Measurements from ENCODE around the gene NFKBIE.
"Not testable (repeated sequence)": the region's sequence is repeated elsewhere in the genome, so short reads cannot be mapped to it uniquely, and the experiment has no call there.

Gene NFKBIE

DNA sequence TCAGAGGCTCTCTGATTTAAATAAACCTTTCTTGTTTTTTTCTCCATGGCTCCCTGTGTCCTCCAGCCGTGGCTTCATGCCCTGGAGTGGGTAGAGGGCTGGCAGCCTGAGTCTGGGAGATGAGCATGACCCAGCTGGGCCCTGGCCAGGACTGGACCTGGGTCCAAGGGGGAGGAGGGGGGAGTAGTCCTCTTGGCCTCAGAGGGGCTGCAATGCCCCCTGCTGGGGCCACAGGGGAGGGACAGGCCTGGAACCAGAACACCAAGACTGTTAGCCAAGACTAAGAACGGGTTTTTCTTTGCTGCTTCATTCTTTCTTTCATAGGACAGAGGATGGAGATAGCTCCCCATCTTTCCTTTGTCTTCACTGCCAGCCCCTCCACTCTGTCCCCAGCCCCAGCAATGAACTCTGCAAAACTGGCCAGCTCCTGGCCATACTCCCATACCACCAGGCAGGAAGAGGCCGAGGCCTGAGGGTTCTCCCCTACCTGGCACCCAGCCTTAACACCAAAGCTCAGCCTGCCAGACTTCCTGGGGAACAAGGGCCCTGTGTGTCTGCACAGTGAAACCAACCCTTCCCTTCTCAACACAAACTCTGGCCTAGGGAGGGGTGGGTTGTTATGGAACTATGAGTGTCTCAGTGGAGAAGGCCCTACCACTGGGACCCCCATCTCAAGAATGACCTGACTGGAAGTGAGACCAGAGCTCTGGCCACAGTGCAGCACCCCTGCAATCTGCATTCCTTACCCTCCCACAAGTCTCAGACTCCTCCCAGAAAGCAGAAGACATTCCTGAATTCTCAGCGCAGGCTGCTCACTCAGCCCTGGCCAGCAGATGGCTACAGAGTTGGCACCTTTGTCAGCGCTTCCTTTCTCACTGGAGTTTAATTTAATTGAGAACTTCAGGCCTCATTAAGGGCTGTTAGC lies 31.0 kb downstream of the NFKBIE start:
- no peak overlapping the region for H3K4me3 ChIP-seq (ENCODE audit: low read length)
- H3K36me3 ChIP-seq (ENCODE audit: control insufficient read depth, low read depth, low read length), result peaks cover 55% of the 10 kb centered on the region
- H3K9ac ChIP-seq (ENCODE audit: low read length), result no peak overlapping the region
- H3K9me3 ChIP-seq (ENCODE audit: control insufficient read depth, low read depth, low read length), result no peaks in the 10 kb centered on the region
- H3K4me1 ChIP-seq (ENCODE audit: control insufficient read depth, low read depth, low read length), result peaks cover 7% of the 10 kb centered on the region
- H3K27ac ChIP-seq (ENCODE audit: low read length), result no peak overlapping the region
- peaks cover 11% of the 10 kb centered on the region for H3K27me3 ChIP-seq (ENCODE audit: control insufficient read depth, insufficient read depth, low read length)

DNA sequence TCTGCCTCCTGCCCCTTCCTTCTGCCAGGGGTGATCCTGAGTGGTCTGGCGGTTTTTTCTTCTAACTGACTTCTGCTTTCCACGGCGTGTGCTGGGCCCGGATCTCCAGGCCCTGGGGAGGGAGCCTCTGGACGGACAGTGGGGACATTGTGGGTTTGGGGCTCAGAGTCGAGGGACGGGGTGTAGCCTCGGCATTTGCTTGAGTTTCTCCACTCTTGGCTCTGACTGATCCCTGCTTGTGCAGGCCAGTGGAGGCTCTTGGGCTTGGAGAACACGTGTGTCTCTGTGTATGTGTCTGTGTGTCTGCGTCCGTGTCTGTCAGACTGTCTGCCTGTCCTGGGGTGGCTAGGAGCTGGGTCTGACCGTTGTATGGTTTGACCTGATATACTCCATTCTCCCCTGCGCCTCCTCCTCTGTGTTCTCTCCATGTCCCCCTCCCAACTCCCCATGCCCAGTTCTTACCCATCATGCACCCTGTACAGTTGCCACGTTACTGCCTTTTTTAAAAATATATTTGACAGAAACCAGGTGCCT lies 31.7 kb downstream of the NFKBIE start:
- no peak overlapping the region for H3K9ac ChIP-seq (ENCODE audit: low read length)
- peaks cover 7% of the 10 kb centered on the region for H3K4me1 ChIP-seq (ENCODE audit: control insufficient read depth, low read depth, low read length)
- H3K36me3 ChIP-seq (ENCODE audit: control insufficient read depth, low read depth, low read length), result peaks cover 62% of the 10 kb centered on the region
- H3K9me3 ChIP-seq (ENCODE audit: control insufficient read depth, low read depth, low read length), result no peaks in the 10 kb centered on the region
- H3K4me3 ChIP-seq (ENCODE audit: low read length), result no peak overlapping the region
- H3K27me3 ChIP-seq (ENCODE audit: control insufficient read depth, insufficient read depth, low read length), result peaks cover 4% of the 10 kb centered on the region
- no peak overlapping the region for H3K27ac ChIP-seq (ENCODE audit: low read length)

DNA sequence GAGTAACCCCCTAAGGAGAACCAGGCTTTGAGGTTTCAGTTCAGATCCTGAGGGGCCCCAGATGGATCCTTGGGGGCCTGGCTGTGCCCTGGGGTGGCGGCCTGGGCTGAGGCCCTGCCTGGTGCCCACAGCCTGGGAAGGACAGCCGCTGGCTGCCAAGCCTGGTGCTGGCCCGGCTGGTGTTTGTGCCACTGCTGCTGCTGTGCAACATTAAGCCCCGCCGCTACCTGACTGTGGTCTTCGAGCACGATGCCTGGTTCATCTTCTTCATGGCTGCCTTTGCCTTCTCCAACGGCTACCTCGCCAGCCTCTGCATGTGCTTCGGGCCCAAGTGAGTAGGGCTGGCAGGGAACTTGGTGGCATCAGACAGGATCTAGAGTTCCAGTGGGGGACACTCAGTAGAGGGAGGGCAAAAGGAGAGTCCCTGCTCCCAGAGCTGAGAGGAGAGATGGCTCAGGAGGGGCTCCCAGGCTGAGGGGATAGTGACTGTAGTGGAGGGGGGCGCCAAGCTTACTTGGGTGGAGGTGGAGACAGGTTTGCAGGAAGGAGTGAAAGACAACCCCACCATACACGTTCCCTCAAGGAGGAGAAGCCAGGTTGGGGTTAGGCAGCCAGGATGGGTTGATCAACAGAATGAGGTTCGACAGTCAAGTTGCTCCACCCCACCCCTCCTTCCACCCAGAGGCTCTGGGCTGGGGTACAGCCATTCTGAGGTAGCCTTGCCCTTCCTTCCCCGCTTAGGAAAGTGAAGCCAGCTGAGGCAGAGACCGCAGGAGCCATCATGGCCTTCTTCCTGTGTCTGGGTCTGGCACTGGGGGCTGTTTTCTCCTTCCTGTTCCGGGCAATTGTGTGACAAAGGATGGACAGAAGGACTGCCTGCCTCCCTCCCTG lies 32.4 kb downstream of the NFKBIE start:
- H3K4me3 ChIP-seq (ENCODE audit: low read length), result no peak overlapping the region
- no peaks in the 10 kb centered on the region for H3K9me3 ChIP-seq (ENCODE audit: control insufficient read depth, low read depth, low read length)
- H3K36me3 ChIP-seq (ENCODE audit: control insufficient read depth, low read depth, low read length), result peaks cover 69% of the 10 kb centered on the region
- H3K27me3 ChIP-seq (ENCODE audit: control insufficient read depth, insufficient read depth, low read length), result no peaks in the 10 kb centered on the region
- H3K27ac ChIP-seq (ENCODE audit: low read length), result no peak overlapping the region
- H3K9ac ChIP-seq (ENCODE audit: low read length), result no peak overlapping the region
- H3K4me1 ChIP-seq (ENCODE audit: control insufficient read depth, low read depth, low read length), result peaks cover 7% of the 10 kb centered on the region

DNA sequence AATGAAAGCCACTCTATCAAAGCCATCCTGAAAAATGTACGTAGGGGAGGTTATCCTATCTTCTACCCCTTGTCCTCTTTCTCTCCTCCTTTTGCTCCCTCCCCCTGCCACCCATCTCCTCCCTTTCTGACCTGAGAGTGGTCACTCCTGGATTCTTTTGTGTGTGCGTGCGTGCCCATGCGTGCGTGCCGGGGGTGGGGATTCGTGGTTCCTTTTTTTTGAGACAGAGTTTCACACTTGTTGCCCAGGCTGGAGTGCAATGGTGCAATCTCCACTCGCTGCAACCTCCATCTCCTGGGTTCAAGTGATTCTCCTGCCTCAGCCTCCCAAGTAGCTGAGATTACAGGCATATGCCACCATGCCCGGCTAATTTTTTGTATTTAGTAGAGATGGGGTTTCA lies 33.9 kb downstream of the NFKBIE start:
- H3K36me3 ChIP-seq (ENCODE audit: control insufficient read depth, low read depth, low read length), result peaks cover 74% of the 10 kb centered on the region
- H3K4me1 ChIP-seq (ENCODE audit: control insufficient read depth, low read depth, low read length); H3K27ac ChIP-seq (ENCODE audit: low read length): not testable (repeated sequence)

DNA sequence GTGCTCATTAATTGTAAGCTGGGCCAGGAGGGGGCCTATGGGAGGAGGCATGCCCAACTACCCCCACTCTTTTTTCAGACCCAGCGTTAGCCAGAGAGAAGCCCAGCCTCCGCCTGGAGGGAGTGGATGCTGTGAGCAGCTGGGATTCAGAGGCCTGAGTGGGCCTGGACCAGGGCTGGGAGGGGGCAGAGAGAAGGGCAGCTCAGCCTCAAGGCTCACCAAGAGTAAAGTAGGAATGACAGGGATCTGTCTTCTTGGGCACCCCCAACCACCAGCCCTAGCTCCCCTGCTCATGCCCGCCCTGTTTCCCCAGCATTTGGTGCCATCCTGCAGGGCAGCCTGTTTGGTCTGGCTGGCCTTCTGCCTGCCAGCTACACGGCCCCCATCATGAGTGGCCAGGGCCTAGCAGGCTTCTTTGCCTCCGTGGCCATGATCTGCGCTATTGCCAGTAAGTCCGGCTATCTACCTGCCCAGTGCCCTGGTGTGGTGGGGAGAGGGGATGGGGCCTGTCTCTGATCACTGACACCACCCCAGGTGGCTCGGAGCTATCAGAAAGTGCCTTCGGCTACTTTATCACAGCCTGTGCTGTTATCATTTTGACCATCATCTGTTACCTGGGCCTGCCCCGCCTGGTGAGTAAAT lies 35.2 kb downstream of the NFKBIE start:
- H3K4me3 ChIP-seq (ENCODE audit: low read length), result no peak overlapping the region
- H3K9me3 ChIP-seq (ENCODE audit: control insufficient read depth, low read depth, low read length), result no peaks in the 10 kb centered on the region
- peaks cover 21% of the 10 kb centered on the region for H3K4me1 ChIP-seq (ENCODE audit: control insufficient read depth, low read depth, low read length)
- H3K36me3 ChIP-seq (ENCODE audit: control insufficient read depth, low read depth, low read length), result peaks cover 66% of the 10 kb centered on the region
- no peaks in the 10 kb centered on the region for H3K27me3 ChIP-seq (ENCODE audit: control insufficient read depth, insufficient read depth, low read length)
- H3K9ac ChIP-seq (ENCODE audit: low read length), result no peak overlapping the region
- no peak overlapping the region for H3K27ac ChIP-seq (ENCODE audit: low read length)

More for the DNA sequence above, 33.9 kb downstream of the NFKBIE start:
- not testable (repeated sequence) for H3K4me3 ChIP-seq (ENCODE audit: low read length); H3K9me3 ChIP-seq (ENCODE audit: control insufficient read depth, low read depth, low read length); H3K27me3 ChIP-seq (ENCODE audit: control insufficient read depth, insufficient read depth, low read length); H3K9ac ChIP-seq (ENCODE audit: low read length)

DNA sequence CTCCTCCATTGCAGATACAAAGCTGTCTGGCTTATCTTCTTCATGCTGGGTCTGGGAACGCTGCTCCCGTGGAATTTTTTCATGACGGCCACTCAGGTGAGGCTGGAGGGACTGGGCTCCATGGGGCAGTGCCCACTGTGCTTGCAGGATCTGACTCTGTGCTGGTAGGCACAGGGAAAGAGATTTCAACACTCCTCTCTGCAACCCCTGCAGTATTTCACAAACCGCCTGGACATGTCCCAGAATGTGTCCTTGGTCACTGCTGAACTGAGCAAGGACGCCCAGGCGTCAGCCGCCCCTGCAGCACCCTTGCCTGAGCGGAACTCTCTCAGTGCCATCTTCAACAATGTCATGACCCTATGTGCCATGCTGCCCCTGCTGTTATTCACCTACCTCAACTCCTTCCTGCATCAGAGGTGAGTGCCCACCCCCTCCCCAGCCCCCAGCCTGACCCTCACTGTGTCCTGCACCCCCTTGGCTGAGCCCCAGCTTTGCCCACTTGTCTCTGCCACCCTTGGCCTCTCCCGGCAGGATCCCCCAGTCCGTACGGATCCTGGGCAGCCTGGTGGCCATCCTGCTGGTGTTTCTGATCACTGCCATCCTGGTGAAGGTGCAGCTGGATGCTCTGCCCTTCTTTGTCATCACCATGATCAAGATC lies 35.8 kb downstream of the NFKBIE start:
- Histone ChIP-seq H3K4me1 (ENCODE audit: control insufficient read depth, low read depth, low read length) (peaks cover 25% of the 10 kb centered on the region), H3K9me3 (ENCODE audit: control insufficient read depth, low read depth, low read length) (no peaks in the 10 kb centered on the region), H3K27ac (ENCODE audit: low read length) (no peak overlapping the region), H3K27me3 (ENCODE audit: control insufficient read depth, insufficient read depth, low read length) (no peaks in the 10 kb centered on the region), H3K9ac (ENCODE audit: low read length) (no peak overlapping the region), H3K36me3 (ENCODE audit: control insufficient read depth, low read depth, low read length) (peaks cover 63% of the 10 kb centered on the region), H3K4me3 (ENCODE audit: low read length) (no peak overlapping the region)

DNA sequence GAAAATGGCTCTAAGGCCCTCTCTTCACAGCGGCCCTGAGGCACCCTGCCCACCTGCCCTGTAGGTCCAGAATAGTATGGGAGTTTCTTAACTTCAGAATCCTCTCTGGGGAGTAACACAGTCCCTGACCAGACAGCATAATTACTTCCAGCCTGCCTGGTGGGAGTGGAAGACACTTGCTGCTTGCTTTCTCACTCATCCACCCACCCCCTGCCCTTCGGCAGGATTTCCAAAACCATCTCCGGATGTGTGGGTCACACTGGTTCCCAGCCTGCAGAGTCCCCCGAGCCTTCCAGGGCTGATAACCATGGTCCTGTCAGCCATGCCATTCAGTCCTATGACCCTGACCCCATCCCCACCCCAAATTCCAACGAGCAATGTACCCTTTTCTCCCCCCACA lies 36.5 kb downstream of the NFKBIE start:
- peaks cover 62% of the 10 kb centered on the region for H3K36me3 ChIP-seq (ENCODE audit: control insufficient read depth, low read depth, low read length)
- H3K9me3 ChIP-seq (ENCODE audit: control insufficient read depth, low read depth, low read length), result no peaks in the 10 kb centered on the region
- H3K4me1 ChIP-seq (ENCODE audit: control insufficient read depth, low read depth, low read length), result peaks cover 23% of the 10 kb centered on the region
- H3K9ac ChIP-seq (ENCODE audit: low read length), result no peak overlapping the region
- H3K4me3 ChIP-seq (ENCODE audit: low read length), result no peak overlapping the region
- H3K27ac ChIP-seq (ENCODE audit: low read length), result no peak overlapping the region
- no peaks in the 10 kb centered on the region for H3K27me3 ChIP-seq (ENCODE audit: control insufficient read depth, insufficient read depth, low read length)

DNA sequence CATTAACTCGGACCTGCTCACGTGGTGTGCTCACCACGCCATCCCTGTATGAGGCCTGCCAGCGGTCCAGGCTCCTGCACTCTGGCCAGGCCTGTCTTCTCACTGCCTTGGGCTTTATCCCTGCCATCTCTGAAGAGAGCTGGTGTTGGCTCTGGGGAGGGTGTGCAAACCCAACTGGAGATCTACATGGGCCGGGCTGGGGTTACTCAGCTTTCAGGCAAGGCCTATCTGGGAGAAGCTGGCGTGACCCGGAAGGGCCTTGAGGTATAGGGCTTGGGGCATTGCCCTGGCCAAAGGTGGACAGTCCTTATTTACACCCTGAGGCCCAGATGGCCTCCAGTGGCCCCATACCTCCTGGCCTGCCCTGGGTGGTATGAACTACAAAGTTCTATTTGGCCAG lies 36.9 kb downstream of the NFKBIE start:
- Histone ChIP-seq H3K9me3 (ENCODE audit: control insufficient read depth, low read depth, low read length) (no peaks in the 10 kb centered on the region), H3K9ac (ENCODE audit: low read length) (no peak overlapping the region), H3K36me3 (ENCODE audit: control insufficient read depth, low read depth, low read length) (peaks cover 58% of the 10 kb centered on the region)

DNA sequence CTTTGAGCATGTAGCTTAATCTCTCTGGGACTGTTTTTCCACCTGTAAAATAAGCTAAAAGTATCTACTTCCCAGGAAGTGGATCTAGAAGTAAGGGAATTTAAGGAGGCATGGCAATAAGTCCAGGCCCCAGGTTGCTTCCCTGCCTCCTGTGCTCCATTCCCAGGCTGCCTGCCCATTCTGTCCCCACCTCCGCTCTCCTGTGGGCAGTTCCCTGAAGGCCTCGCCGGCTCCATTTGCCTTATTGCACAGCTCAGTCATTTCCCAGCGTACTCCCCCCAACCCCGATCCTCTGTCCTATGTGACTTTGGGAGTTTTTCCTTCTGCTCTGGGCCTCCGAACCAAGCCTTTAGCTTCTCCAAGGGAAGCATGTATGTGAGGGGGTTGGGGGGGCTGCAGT lies 37.3 kb downstream of the NFKBIE start:
- Histone ChIP-seq H3K4me1 (ENCODE audit: control insufficient read depth, low read depth, low read length) (peaks cover 23% of the 10 kb centered on the region), H3K4me3 (ENCODE audit: low read length) (no peak overlapping the region), H3K27ac (ENCODE audit: low read length) (no peak overlapping the region), H3K9ac (ENCODE audit: low read length) (no peak overlapping the region), H3K9me3 (ENCODE audit: control insufficient read depth, low read depth, low read length) (no peaks in the 10 kb centered on the region), H3K27me3 (ENCODE audit: control insufficient read depth, insufficient read depth, low read length) (no peaks in the 10 kb centered on the region), H3K36me3 (ENCODE audit: control insufficient read depth, low read depth, low read length) (peaks cover 54% of the 10 kb centered on the region)

More for the DNA sequence above, 36.9 kb downstream of the NFKBIE start:
- H3K27ac ChIP-seq (ENCODE audit: low read length), result no peak overlapping the region
- H3K4me1 ChIP-seq (ENCODE audit: control insufficient read depth, low read depth, low read length), result peaks cover 23% of the 10 kb centered on the region
- H3K27me3 ChIP-seq (ENCODE audit: control insufficient read depth, insufficient read depth, low read length), result no peaks in the 10 kb centered on the region
- no peak overlapping the region for H3K4me3 ChIP-seq (ENCODE audit: low read length)

DNA sequence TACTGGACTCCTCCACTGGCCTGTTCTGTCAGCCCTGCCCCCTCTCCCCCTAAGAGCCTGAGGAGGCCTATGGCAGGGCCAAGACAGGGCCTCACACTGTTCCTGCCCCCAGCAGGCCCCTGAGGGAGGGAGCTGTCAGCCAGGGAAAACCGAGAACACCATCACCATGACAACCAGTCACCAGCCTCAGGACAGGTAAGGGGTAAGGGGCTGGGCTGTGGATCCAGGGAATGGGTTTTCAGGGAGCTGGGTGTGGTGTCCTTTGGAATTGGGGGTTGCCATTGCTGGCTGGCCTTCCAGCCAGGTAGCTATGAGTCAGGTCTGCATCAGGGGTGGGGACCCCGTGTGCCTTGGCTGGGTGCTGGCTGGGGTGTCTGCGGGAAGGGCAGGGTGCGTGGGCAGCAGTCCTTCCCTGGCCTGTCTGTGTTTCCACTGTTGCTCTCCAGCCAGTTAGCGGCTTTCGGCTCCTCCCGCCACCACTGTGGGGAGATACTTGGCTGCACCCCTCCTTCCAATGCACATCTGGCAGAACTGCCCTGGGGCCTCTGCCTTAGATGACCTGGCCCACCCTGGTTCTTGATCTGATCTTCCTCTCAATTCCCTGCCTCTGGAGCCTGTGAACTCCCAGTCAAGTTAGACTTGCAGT lies 38.1 kb downstream of the NFKBIE start:
- no peaks in the 10 kb centered on the region for H3K9me3 ChIP-seq (ENCODE audit: control insufficient read depth, low read depth, low read length)
- H3K9ac ChIP-seq (ENCODE audit: low read length), result no peak overlapping the region
- no peak overlapping the region for H3K27ac ChIP-seq (ENCODE audit: low read length)

More for the DNA sequence above, 38.1 kb downstream of the NFKBIE start:
- peaks cover 31% of the 10 kb centered on the region for H3K4me1 ChIP-seq (ENCODE audit: control insufficient read depth, low read depth, low read length)
- no peak overlapping the region for H3K4me3 ChIP-seq (ENCODE audit: low read length)
- H3K36me3 ChIP-seq (ENCODE audit: control insufficient read depth, low read depth, low read length), result peaks cover 46% of the 10 kb centered on the region
- H3K27me3 ChIP-seq (ENCODE audit: control insufficient read depth, insufficient read depth, low read length), result no peaks in the 10 kb centered on the region
